ENCODE data around the gene RNF183. TPM values are rescaled to one million over a fixed set of nuclear protein-coding genes. Genes with fewer than 3 reads are reported as not detected.
"Not testable (repeated sequence)": the region's sequence is repeated elsewhere in the genome, so short reads cannot be mapped to it uniquely, and the experiment has no call there.

RNF183 gene
- total RNA-seq, 1 experiment from 2014 or later, result 0.95 TPM

DNA sequence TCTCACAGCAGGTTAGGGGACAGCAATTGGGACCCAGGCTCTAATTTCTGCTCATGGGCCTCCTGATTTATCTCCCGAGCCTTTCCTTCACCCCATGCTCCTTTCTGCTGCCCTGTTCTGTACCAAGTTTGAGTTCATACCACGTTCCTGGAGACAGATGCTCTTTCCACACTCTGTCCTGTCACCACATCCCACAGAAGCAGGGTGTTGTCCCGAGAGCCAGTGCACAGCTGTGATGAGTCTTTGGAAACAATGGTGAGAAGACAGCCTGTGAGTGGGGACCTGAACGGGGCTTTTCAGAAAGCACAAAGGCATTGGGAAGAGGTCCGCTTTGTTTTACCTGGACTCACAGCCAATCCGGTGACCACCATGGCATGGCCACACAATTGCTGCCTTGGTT, 19.5 kb upstream of the RNF183 start:
- DNase-seq (ENCODE audit: low read depth), result no peak
- in situ Hi-C loops (cut with HindIII; ENCODE audit: low pct_unique_long_range_greater_than_20kb, low sequenced_read_pairs), result no loop called here

- DNase-seq (ENCODE audit: low read depth), result no peak
- in situ Hi-C loops (cut with HindIII; ENCODE audit: low pct_unique_long_range_greater_than_20kb, low sequenced_read_pairs), result no loop called here
Measured at GRCh38 chr9:113320051-113320450, 16.9 kb upstream of the RNF183 start.

DNA sequence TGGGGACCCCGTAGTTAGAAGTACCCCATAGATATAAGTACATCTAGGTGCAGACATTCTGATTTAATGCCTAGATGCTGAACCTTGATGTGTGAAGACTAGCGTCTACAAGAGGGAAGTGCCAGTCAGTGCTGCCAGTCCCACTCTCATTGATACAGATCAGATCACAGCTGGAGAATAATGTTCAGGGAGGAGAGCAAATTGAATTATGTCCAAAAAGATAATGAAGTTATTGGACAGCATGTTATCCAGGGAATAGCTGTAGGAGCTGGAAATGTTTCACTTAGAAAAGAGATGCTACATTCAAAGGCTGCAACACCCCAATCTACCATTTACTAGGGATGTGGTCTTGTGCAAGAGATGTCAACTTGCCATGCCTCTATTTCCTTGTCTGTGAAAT, 15.9 kb upstream of the RNF183 start:
- in situ Hi-C loops (cut with HindIII; ENCODE audit: low pct_unique_long_range_greater_than_20kb, low sequenced_read_pairs), result no loop called here
- DNase-seq (ENCODE audit: low read depth), result no peak

DNA sequence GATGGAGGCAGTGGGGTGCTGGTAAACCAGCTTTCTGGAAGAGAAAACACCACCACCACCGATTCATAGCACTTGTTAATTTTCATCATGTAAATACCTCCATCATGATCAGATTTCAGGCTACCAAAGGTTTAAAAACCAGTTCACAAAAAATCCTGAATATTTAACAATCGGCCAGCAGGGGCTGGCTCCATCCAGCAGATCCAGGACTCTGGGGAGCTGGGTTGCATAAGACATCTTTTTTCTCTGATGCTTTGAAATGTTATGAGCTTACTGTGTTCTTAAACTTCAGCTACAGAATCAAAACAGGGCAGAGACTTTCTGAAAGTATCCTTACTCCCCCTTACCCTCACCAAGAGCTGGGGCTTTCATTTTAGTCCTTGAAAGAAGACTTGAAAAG, 14.6 kb upstream of the RNF183 start:
- in situ Hi-C loops (cut with HindIII; ENCODE audit: low pct_unique_long_range_greater_than_20kb, low sequenced_read_pairs), result no loop called here

DNA sequence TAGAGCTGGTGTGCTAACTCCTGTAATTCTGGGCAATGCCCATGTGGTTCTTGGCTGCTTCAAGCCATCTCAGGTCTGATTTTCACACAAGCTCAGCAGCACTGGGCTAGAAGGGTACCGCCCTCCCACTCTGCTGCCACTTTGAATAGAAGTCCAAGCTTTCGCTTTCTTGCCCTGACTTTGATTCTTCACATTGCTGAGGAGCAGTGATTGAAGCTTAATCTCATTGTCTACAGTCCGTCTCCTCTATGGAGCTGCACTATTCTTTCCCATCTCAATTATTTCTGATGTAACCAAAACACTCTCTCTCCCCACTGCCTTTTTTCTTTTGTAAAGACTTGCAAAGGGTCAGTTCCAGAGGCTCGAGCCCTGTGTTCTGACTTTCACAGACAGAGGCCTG, 12.9 kb upstream of the RNF183 start:
- DNase-seq (ENCODE audit: low read depth), result no peak
- in situ Hi-C loops (cut with HindIII; ENCODE audit: low pct_unique_long_range_greater_than_20kb, low sequenced_read_pairs), result no loop called here

More for the DNA sequence above, 14.6 kb upstream of the RNF183 start:
- DNase-seq (ENCODE audit: low read depth), result no peak

GRCh38 chr9:113315231-113315630, 12.1 kb upstream of the RNF183 start:
- in situ Hi-C loops (cut with HindIII; ENCODE audit: low pct_unique_long_range_greater_than_20kb, low sequenced_read_pairs), result no loop called here
- no peak for DNase-seq (ENCODE audit: low read depth)

DNA sequence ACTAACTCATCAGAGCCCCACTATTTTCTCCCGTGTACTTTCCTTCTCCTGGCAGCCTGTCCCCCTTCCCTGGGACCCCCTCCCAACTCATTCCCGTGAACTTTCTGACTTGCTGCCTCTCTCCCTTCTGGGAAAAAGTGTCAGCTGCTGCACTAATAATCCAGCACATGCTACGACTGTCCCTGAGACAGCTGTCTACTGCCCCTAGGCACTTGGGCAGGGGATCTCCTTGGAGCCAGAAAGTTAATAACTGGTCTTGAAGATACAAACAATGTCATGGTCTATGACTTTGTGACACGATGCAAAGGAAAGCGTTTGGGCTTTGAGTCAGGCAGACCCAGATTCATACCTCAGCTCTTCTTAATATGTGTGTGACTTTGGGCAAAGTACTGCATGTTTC, 10.1 kb upstream of the RNF183 start:
- in situ Hi-C loops (cut with HindIII; ENCODE audit: low pct_unique_long_range_greater_than_20kb, low sequenced_read_pairs), result no loop called here

DNA sequence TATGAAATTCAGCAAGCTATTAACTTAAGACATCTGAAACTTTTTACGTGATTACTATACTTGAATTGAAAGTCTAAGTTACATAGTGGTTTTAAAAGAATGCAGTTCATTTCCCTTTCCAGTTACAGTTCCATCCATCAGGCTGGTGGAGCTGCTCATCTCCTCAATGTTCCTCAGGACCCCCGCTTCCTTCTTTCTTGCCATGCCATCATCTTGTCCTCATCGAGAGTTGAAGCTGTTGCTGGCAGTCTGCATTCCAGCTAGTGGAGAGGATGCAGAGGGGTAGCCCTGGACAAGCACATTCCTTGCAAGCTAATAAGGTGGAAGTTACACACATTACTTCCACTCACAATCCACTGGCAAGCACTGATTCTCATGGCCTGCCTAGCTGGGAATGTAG, 8.8 kb upstream of the RNF183 start:
- in situ Hi-C loops (cut with HindIII; ENCODE audit: low pct_unique_long_range_greater_than_20kb, low sequenced_read_pairs), result no loop called here
- no peak for DNase-seq (ENCODE audit: low read depth)

More for the DNA sequence above, 10.1 kb upstream of the RNF183 start:
- DNase-seq (ENCODE audit: low read depth), result peak; percentile 51

GRCh38 chr9:113310538-113310937, 7.4 kb upstream of the RNF183 start:
- DNase-seq (ENCODE audit: low read depth), result no peak
- in situ Hi-C loops (cut with HindIII; ENCODE audit: low pct_unique_long_range_greater_than_20kb, low sequenced_read_pairs), result no loop called here

- DNase-seq (ENCODE audit: low read depth), result peak; percentile 32
- in situ Hi-C loops (cut with HindIII; ENCODE audit: low pct_unique_long_range_greater_than_20kb, low sequenced_read_pairs), result no loop called here
Measured at GRCh38 chr9:113309204-113309813, 6.1 kb upstream of the RNF183 start.

- peak; percentile 91 for DNase-seq (ENCODE audit: low read depth)
- in situ Hi-C loops (cut with HindIII; ENCODE audit: low pct_unique_long_range_greater_than_20kb, low sequenced_read_pairs), result no loop called here
Measured at GRCh38 chr9:113307396-113307975, 4.3 kb upstream of the RNF183 start.

DNA sequence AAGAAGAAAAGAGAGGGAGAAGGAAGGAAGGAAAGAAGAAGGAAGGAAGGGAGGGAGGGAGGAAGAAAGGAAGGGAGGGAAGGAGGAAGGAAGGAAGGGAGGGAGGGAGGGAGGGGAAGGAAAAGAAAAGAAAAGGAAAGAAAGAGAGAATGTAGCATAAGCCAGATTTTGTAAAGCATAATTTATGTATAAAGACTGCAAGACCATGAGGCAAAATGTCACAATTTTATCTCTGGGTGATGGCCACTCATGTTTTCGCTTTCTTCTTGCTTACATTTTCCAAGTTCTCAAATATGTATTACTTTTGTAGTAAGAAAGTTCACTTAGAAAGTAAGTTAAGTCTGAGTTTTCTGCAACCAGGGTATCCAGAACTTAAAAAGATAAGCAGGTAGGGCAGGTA, 3.4 kb upstream of the RNF183 start:
- in situ Hi-C loops (cut with HindIII; ENCODE audit: low pct_unique_long_range_greater_than_20kb, low sequenced_read_pairs), result no loop called here
- no peak for DNase-seq (ENCODE audit: low read depth)

DNA sequence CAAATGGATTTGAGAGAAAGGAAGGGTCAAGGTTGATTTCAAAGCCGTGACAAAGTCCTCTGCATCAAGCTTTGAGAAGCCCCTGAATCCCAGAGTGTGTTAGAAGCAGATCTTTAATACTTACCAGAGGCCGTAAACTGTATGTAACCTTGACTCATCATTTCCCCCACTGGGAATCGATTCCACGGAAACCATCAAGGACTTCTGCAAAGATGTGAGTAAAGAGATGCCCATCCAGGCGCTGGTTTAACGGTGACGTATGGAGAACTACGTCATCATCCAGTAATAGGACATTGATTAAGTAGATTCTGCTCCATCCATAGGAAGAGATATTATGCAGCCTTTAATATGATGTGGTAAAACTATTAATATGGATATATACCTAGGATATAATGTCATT, 1.6 kb downstream of the RNF183 start:
- in situ Hi-C loops (cut with HindIII; ENCODE audit: low pct_unique_long_range_greater_than_20kb, low sequenced_read_pairs), result no loop called here
- no peak for DNase-seq (ENCODE audit: low read depth)

DNA sequence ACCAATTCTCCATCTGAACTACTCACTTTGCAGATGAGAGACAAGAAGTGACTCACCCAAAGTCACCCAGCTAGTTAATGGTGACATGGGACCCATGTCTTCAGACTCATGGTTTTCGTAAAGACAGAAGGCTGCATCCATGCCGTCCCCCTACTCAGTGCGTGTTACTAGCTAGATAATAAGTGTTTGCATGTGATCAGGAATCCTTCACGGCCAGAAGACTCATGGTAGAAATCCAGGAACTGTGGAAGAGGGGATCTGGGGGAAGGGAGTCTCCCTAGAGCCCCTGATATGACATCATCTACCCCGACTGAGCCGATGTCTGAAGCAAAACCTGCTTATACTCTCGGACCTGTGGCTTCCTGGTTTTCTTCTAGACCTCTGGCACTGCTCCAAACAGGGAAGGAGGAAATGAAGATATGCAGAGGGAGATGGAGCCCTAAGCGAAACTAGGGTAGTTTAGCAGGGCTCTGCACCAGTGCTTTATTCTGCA, 3.3 kb downstream of the RNF183 start:
- DNase-seq (ENCODE audit: low read depth), result no peak
- in situ Hi-C loops (cut with HindIII; ENCODE audit: low pct_unique_long_range_greater_than_20kb, low sequenced_read_pairs), result no loop called here

- in situ Hi-C loops (cut with HindIII; ENCODE audit: low pct_unique_long_range_greater_than_20kb, low sequenced_read_pairs), result no loop called here
- no peak for DNase-seq (ENCODE audit: low read depth)
Measured at GRCh38 chr9:113298924-113299770, 4.0 kb downstream of the RNF183 start.

DNA sequence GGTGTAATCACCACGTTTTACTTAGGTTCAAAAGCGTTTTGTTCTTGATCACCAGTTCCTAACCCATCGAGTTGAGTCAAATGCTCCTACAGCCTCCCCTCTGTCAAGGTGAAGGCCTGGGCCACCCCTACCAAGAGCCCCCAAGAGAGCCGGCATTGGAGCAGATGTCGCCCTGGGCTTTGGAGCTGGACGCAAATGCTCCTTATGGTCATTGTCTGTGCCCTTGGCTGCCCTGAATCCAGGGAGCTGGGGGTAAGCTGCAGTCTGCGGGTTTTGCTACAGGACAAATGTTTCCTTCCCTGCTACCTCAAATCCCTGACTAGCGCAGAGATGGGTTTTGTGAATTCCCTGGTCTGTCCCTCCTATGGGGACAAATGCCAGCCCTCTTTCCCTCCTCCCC, 4.9 kb downstream of the RNF183 start:
- no peak for DNase-seq (ENCODE audit: low read depth)
- in situ Hi-C loops (cut with HindIII; ENCODE audit: low pct_unique_long_range_greater_than_20kb, low sequenced_read_pairs), result no loop called here

DNA sequence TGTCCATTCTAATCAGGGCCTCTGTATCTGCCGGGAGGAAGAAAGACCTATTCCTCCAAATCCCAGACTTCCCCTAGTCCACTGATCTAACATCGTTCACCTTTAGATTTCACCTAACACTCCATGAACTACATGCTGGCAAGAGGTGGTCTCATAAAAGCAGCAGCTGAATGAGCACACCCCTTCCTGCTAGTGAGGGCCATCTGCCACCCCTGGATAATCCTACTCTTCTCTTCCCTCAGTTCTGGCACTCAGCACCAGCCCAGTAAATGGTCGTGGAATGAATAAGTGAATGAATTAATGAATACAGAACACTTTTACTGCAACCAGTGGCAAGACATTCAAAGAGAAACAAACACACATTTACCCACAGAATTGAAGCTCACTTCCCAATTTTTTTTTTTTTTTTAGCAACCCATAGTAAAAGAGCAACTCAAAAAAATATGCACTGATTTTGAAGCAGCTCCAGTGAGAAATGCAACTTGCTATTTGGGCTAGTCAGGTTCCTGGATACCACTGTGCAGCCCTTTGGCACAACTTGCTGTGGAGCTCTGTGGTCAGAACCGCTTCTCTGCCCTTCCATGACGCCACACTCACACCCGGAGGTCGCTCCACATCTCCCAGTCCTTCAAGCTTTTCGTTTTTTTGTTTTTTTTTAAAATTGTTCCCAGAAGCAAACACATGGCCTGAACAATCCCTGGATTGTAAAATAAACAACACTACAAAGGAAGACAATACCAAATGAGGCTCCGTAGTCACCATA, 6.2 kb downstream of the RNF183 start:
- in situ Hi-C loops (cut with HindIII; ENCODE audit: low pct_unique_long_range_greater_than_20kb, low sequenced_read_pairs), result no loop called here
- no peak for DNase-seq (ENCODE audit: low read depth)

- DNase-seq (ENCODE audit: low read depth); in situ Hi-C loops (cut with HindIII; ENCODE audit: low pct_unique_long_range_greater_than_20kb, low sequenced_read_pairs): not testable (repeated sequence)
Measured at GRCh38 chr9:113296247-113296646, 6.9 kb downstream of the RNF183 start.
